Head of caudate nucleus (tissue), 42 donors: ENCODE measurements around the gene CBX8.

Experiments
- DNase-seq, 42 donors: peaks; one replicate each; pipeline versions ENCODE4 v3.0.0 to v3.0.0-alpha.2; 2020 to 2021; ENCODE audit warnings: mixed read lengths in 7 of 42
- intact Hi-C: fragments of 100-400 bp; cut with DNase I; formaldehyde crosslinking; loops from one replicate; pipeline ENCODE4 v1.15.0; 2022

Gene CBX8

GRCh38 chr17:79824893-79825579 is 28.2 kb upstream of the CBX8 start:
- no peak for DNase-seq
- intact Hi-C loops: no loop called here

- DNase-seq: no peak
- intact Hi-C loops: no loop called here
Measured at GRCh38 chr17:79824234-79824633, 27.4 kb upstream of the CBX8 start.

GRCh38 chr17:79822583-79823124 is 25.8 kb upstream of the CBX8 start:
- intact Hi-C loops: no loop called here
- DNase-seq: no peak

DNA sequence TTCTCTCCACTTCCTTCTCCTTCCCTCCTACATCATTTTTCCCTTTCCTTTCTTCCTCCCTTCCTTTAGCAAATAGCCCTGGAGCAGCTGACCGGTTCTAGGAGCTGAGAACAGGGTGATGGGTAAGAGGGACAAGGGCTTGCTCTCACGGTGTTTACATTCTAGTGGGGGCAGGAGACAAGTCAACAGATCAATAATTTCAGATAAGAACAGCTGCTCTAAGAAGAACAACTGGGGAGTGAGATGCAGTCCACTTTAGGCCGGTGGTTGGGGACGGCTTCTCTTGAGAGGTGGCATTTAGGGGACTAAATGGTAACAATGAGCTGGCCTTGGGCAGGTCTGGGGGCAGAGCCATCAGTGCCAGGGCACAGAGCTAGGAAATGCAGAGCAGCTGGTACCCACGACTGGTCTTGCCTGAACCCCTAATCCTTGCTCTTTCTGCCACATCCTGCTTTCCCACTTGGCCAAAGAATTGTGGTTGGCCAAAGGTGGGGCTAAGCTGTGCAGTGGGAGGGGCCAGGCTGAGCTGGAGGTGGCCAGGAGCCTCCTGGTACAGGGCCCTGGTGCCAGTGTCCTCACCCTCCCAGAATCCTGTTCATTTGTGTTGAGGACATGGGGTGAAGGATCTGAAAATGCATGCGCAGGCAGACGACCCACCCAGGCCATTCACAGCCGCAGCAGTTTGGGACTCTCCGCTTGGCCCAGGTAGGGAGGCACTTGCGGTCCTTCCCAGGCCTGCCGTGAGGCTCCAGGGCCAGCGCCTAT is 24.6 kb upstream of the CBX8 start:
- intact Hi-C loops: no loop called here

GRCh38 chr17:79820959-79821330 is 24.1 kb upstream of the CBX8 start:
- intact Hi-C loops: no loop called here
- no peak for DNase-seq

More for the DNA sequence above, 24.6 kb upstream of the CBX8 start:
- no peak for DNase-seq

DNA sequence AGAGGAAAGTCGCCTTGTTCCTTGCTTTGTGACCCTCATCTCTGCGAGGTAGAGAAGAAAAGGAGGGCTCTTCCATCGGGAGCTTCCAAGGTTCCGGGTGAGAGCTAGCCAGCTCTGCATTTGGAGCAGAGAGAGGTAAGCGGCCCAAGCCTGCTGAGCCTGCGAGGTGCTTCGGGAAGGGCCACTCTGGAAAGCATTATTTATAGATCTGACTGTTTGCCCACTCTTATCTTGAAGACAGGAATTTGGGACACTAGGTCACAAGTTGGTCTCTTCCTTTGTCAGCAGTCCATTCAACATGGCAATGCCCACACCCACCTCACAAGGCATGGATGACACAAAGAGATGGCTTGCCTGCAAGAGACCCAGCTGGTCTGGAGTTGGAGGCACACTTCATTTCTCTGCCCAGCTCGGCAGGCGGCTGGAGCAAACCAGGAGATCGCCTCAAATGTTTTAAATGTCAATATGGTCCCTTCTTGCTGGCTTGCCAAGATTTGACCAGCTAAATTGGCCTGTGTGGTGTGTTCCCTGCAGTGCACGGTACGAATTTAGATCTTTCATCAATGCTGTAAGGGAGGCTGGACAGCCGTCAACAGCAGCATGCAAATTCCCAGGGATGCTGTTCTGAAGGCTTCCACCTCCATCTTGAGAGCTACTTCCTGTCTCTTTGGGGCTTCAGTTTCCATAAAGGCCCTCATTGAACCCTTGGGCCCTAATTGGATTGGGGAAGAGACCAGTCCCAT is 22.8 kb upstream of the CBX8 start:
- DNase-seq: no peak
- intact Hi-C loops: no loop called here

GRCh38 chr17:79819085-79819484 is 22.2 kb upstream of the CBX8 start:
- DNase-seq: no peak
- intact Hi-C loops: no loop called here

DNA sequence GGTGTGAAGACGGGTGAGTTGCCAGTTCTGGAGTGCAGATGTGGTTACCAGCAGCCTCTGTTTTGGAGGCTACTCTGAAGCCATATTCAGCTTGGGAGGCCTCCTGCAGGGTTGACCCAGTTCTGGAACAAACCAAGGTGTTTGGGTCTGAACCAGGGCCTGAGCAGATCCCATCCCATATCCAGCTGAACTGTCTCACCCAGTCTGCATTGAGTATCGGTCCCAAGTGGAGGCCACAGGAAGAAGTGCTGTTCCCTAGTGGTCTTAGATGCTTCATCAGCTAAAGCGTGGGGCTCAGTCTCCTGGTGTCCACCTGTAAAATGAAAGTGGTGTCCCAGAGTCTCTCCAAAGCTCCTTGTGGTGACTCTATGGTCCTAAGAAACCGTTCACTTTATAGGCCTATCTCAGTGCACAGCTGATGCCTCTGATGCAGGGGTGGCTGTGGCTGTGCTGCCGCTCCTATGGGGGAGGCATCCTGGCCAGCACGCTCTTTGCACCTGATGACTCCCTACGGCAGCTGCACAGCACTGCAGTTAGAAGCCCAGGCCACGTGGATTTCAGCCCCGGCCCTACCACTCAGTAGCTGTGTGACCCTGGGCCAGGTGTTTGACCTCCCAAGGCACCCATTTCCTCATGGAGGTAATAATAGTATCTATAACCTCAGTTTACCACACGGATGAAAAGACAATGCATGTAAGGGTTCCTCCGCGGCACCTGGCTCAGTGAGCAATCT is 21.3 kb upstream of the CBX8 start:
- intact Hi-C loops: no loop called here
- no peak for DNase-seq

- intact Hi-C loops: no loop called here
- no peak for DNase-seq
Measured at GRCh38 chr17:79815836-79816461, 19.1 kb upstream of the CBX8 start.

- peak in 6 of 42 donors; percentile 26 to 66 (median 50) for DNase-seq
- intact Hi-C loops: no loop called here
Measured at GRCh38 chr17:79814974-79815835, 18.3 kb upstream of the CBX8 start.

DNA sequence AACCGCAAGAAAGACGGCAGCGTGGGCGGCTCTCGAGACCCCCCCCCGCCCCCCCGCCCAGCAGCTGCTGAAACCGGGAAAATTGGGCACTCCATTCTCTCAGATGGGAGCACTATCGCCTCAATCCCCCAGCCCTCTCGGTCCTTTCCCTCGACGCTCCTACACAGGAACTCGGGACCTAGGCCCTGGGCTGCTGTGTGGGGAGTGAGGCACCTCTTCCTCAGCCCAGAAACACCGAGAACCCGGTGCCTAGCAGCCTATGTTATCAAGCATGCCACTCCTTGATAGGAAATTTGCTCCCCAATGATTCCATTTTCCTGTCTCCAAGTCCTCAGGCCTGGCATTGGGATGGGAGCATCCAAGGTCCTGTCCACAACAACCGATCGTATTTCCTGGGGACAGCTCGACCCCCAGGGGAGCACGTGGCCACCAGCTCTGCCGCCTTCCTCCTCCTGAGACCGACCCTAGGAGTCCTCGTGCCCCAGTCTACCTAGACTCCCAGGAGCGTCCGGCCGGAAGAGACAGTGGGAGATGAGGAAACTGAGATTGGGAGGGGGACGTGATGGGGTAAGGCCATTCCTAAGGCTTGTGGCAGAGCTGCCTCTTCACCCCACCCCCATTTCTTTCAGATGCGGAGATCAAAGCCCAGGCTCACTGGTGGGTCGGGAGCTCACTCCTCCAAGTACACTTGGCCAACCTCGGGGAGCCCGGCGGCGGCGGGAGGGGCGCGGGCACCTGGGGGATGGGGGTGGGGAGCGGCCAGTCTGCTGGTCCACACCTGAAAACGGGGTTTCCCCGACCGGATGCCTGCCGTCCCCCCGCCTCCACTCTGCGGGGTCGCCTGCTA is 17.5 kb upstream of the CBX8 start:
- intact Hi-C loops: no loop called here
- no peak for DNase-seq

- no peak for DNase-seq
- intact Hi-C loops: no loop called here
Measured at GRCh38 chr17:79813297-79814126, 16.6 kb upstream of the CBX8 start.

GRCh38 chr17:79812353-79813258 is 15.7 kb upstream of the CBX8 start:
- DNase-seq: no peak
- intact Hi-C loops: no loop called here

DNA sequence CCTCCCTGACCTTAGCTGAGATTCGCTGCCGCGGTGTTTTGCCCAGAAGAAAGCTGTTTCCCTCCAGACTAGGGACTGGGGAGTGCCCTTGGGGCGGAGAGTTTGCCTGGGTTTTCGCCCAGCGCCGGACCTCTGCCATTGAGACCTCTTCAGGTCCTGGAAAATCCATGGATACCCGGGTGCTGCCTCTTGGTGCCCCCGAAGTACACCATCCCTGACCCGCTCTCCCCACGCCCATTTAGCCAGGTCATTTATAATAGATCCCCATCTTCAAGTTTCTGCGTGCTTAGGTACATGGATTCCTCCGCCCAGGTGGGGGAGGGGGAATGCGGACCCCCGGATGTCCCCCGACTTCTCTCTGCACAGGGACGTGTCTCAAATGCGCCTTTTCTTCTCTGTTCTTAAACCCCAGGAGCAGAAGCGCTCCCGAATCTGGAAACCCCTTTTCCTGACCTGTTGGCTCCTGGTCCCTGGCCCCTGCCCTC is 15.0 kb upstream of the CBX8 start:
- no peak for DNase-seq

More for the DNA sequence above, 15.0 kb upstream of the CBX8 start:
- intact Hi-C loops: loop anchor here (2.0 kb wide), 1 partner anchor 27 kb away; the partner anchor contains the start of gene CBX4
